Measurements from ENCODE around the gene DCX. TPM values are rescaled to one million over a fixed set of nuclear protein-coding genes. Genes with fewer than 3 reads are reported as not detected.
"Not testable (repeated sequence)": the region's sequence is repeated elsewhere in the genome, so short reads cannot be mapped to it uniquely, and the experiment has no call there.

Gene DCX
- total RNA-seq, 2 experiments from 2014 or later: not detected

- DNase-seq: no peak
- POLR2A ChIA-PET: no interaction called here
- H3K36me3 Mint-ChIP-seq (ENCODE audit: low read depth): no peaks in the 10 kb centered on the region
- H3K27me3 Mint-ChIP-seq: no peaks in the 10 kb centered on the region
- H3K4me3 Mint-ChIP-seq: no peak overlapping the region
- H3K4me1 Mint-ChIP-seq (ENCODE audit: low read depth): no peaks in the 10 kb centered on the region
- intact Hi-C loops (cut with micrococcal nuclease): no loop called here
- no peak for TF ChIP-seq CTCF (IDR thresholded peaks at IDR 0.05)
- CTCF ChIA-PET: no interaction called here
- H3K27ac Mint-ChIP-seq: no peak overlapping the region
- ATAC-seq: no peak
- no peaks in the 10 kb centered on the region for H3K9me3 Mint-ChIP-seq
Observed at GRCh38 chrX:111353793-111354192, 58.2 kb downstream of the DCX start.

GRCh38 chrX:111352424-111352823 is 59.6 kb downstream of the DCX start:
- H3K9me3 Mint-ChIP-seq: no peaks in the 10 kb centered on the region
- H3K36me3 Mint-ChIP-seq (ENCODE audit: low read depth): no peaks in the 10 kb centered on the region
- ChIA-PET CTCF (no interaction called here), POLR2A (no interaction called here)
- DNase-seq: no peak
- no peak overlapping the region for H3K27ac Mint-ChIP-seq
- no peaks in the 10 kb centered on the region for H3K27me3 Mint-ChIP-seq
- no peak for ATAC-seq
- no peak overlapping the region for H3K4me3 Mint-ChIP-seq
- no peaks in the 10 kb centered on the region for H3K4me1 Mint-ChIP-seq (ENCODE audit: low read depth)
- no peak for TF ChIP-seq CTCF (IDR thresholded peaks at IDR 0.05)
- intact Hi-C loops (cut with micrococcal nuclease): no loop called here

GRCh38 chrX:111349934-111350333 is 62.1 kb downstream of the DCX start:
- H3K9me3 Mint-ChIP-seq: peaks cover 2% of the 10 kb centered on the region
- ChIA-PET CTCF (no interaction called here), POLR2A (no interaction called here)
- intact Hi-C loops (cut with micrococcal nuclease): no loop called here
- H3K27ac Mint-ChIP-seq: no peak overlapping the region
- ATAC-seq (no peak), DNase-seq (no peak)
- no peaks in the 10 kb centered on the region for H3K27me3 Mint-ChIP-seq
- H3K4me3 Mint-ChIP-seq: no peak overlapping the region
- H3K36me3 Mint-ChIP-seq (ENCODE audit: low read depth): no peaks in the 10 kb centered on the region
- no peaks in the 10 kb centered on the region for H3K4me1 Mint-ChIP-seq (ENCODE audit: low read depth)
- no peak for TF ChIP-seq CTCF (IDR thresholded peaks at IDR 0.05)

GRCh38 chrX:111349101-111349500 is 62.9 kb downstream of the DCX start:
- no peak overlapping the region for H3K4me3 Mint-ChIP-seq
- intact Hi-C loops (cut with micrococcal nuclease): no loop called here
- H3K9me3 Mint-ChIP-seq: peaks cover 2% of the 10 kb centered on the region
- POLR2A ChIA-PET: no interaction called here
- H3K36me3 Mint-ChIP-seq (ENCODE audit: low read depth): no peaks in the 10 kb centered on the region
- DNase-seq (no peak), ATAC-seq (no peak)
- no peak for TF ChIP-seq CTCF (IDR thresholded peaks at IDR 0.05)
- no peaks in the 10 kb centered on the region for H3K27me3 Mint-ChIP-seq
- no peaks in the 10 kb centered on the region for H3K4me1 Mint-ChIP-seq (ENCODE audit: low read depth)
- H3K27ac Mint-ChIP-seq: no peak overlapping the region
- CTCF ChIA-PET: no interaction called here

- no peak overlapping the region for H3K27ac Mint-ChIP-seq
- intact Hi-C loops (cut with micrococcal nuclease): no loop called here
- H3K4me3 Mint-ChIP-seq: no peak overlapping the region
- DNase-seq (no peak), ATAC-seq (no peak)
- no peaks in the 10 kb centered on the region for H3K36me3 Mint-ChIP-seq (ENCODE audit: low read depth)
- H3K27me3 Mint-ChIP-seq: no peaks in the 10 kb centered on the region
- ChIA-PET POLR2A (no interaction called here), CTCF (no interaction called here)
- H3K9me3 Mint-ChIP-seq: peaks cover 2% of the 10 kb centered on the region
- no peak for TF ChIP-seq CTCF (IDR thresholded peaks at IDR 0.05)
- H3K4me1 Mint-ChIP-seq (ENCODE audit: low read depth): no peaks in the 10 kb centered on the region
Observed at GRCh38 chrX:111348429-111348828, 63.6 kb downstream of the DCX start.

- H3K4me3 Mint-ChIP-seq; H3K27ac Mint-ChIP-seq; CTCF ChIA-PET; H3K36me3 Mint-ChIP-seq (ENCODE audit: low read depth); H3K4me1 Mint-ChIP-seq (ENCODE audit: low read depth); DNase-seq; intact Hi-C loops (cut with micrococcal nuclease); H3K27me3 Mint-ChIP-seq; ATAC-seq; POLR2A ChIA-PET; H3K9me3 Mint-ChIP-seq: not testable (repeated sequence)
Observed at GRCh38 chrX:111346150-111346549, 65.8 kb downstream of the DCX start.

Measured in activated CD8-positive, alpha-beta T cell treated with anti-CD3 and anti-CD28 coated beads for 36 hours (primary cell).